DND-41 (cell line): ENCODE measurements around the gene GAD1.

Source experiments
- CTCF ChIP-seq: IDR thresholded peaks from 2 replicates; pipeline ENCODE4 v1.5.1; 2012; ENCODE audit warnings: borderline replicate concordance, low read length, moderate library complexity, mild to moderate bottlenecking; ENCODE audit not compliant: poor library complexity, severe bottlenecking; ENCODE audit errors: extremely low read depth
- EZH2 ChIP-seq: IDR thresholded peaks from 3 replicates; pipeline ENCODE4 v1.6.1; 2012; ENCODE audit warnings: borderline replicate concordance, low read depth, mild to moderate bottlenecking, moderate library complexity, low read length, inconsistent platforms; ENCODE audit not compliant: severe bottlenecking

DNA sequence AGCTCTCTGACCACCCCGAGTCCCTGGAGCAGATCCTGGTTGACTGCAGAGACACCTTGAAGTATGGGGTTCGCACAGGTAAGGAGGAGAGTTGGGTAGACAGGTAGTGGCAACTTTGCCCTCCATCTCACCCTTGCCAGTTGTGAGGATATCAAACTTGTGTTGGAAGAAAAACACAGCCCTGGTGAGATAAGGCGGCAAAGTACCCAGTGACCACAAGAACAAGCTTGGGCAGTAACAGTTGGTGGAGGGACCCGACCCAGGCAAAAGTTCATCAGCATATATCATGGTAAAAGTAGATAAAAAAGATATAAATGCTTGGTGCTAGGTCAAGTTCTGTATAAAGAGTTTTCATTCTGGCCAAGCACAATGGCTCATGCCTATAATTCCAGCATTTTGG, 14.4 kb downstream of the GAD1 start:
- no peak for TF ChIP-seq CTCF
- no peak for TF ChIP-seq EZH2
